ENCODE data around the gene HNRNPL.
"Not testable (repeated sequence)": the region's sequence is repeated elsewhere in the genome, so short reads cannot be mapped to it uniquely, and the experiment has no call there.

Gene HNRNPL

GRCh38 chr19:38816131-38816750 lies 33.5 kb downstream of the HNRNPL start:
- Histone ChIP-seq H2BK15ac (ENCODE audit: low read length) (no peak overlapping the region), H3K79me1 (ENCODE audit: low read depth, low read length) (no peaks in the 10 kb centered on the region), H3K9me3 (replicated peaks in 1 of 2; ENCODE audit: control insufficient read depth in 2 of 2, insufficient read depth in 1 of 2, low read depth in 1 of 2, low read length in 2 of 2) (peaks cover 0 to 3% of the 10 kb centered on the region in 2 donors), H3K36me3 (replicated peaks in 1 of 2; ENCODE audit: control insufficient read depth in 2 of 2, insufficient read depth in 2 of 2, low read length in 2 of 2) (peaks cover 23 to 31% of the 10 kb centered on the region in 2 donors), H3K4me1 (ENCODE audit: control insufficient read depth in 2 of 2, insufficient read depth in 1 of 2, low read depth in 1 of 2, low read length in 2 of 2) (no peaks in the 10 kb centered on the region), H3K4me3 (ENCODE audit: low read length in 2 of 2) (no peak overlapping the region), H3K4me2 (ENCODE audit: insufficient read depth, low read length, poor library complexity, severe bottlenecking) (no peak overlapping the region), H2BK12ac (ENCODE audit: low read length) (no peak overlapping the region), H3K4ac (ENCODE audit: low read length) (no peak overlapping the region), H2BK120ac (ENCODE audit: low read depth, low read length) (no peak overlapping the region), H3K23ac (ENCODE audit: low read depth, low read length, poor library complexity) (peak overlapping the region; percentile 31), H3K27me3 (ENCODE audit: control insufficient read depth in 3 of 3, insufficient read depth in 3 of 3, low read depth in 1 of 3, low read length in 3 of 3) (no peaks in the 10 kb centered on the region), H3K18ac (ENCODE audit: low read length) (no peak overlapping the region), H3K9ac (ENCODE audit: low read depth, low read length, poor library complexity) (no peak overlapping the region), H3K14ac (ENCODE audit: low read length) (no peak overlapping the region), H2BK5ac (ENCODE audit: low read length) (peak overlapping the region; percentile 75), H4K8ac (ENCODE audit: low read depth, low read length) (no peak overlapping the region), H4K91ac (ENCODE audit: low read depth, low read length, poor library complexity) (no peak overlapping the region), H3K27ac (replicated peaks; ENCODE audit: low read length) (no peak overlapping the region), H2AFZ (ENCODE audit: low read length) (no peak overlapping the region), H2AK5ac (ENCODE audit: low read depth, low read length) (no peak overlapping the region)
- DNase-seq (ENCODE audit: low spot score) = no peak
- WGBS, 2 donors (ENCODE audit: extremely low coverage in 2 of 2, insufficient read length in 2 of 2, insufficient replicate concordance in 1 of 2) = no CpG with 5 or more reads among the region's 18 CpGs

DNA sequence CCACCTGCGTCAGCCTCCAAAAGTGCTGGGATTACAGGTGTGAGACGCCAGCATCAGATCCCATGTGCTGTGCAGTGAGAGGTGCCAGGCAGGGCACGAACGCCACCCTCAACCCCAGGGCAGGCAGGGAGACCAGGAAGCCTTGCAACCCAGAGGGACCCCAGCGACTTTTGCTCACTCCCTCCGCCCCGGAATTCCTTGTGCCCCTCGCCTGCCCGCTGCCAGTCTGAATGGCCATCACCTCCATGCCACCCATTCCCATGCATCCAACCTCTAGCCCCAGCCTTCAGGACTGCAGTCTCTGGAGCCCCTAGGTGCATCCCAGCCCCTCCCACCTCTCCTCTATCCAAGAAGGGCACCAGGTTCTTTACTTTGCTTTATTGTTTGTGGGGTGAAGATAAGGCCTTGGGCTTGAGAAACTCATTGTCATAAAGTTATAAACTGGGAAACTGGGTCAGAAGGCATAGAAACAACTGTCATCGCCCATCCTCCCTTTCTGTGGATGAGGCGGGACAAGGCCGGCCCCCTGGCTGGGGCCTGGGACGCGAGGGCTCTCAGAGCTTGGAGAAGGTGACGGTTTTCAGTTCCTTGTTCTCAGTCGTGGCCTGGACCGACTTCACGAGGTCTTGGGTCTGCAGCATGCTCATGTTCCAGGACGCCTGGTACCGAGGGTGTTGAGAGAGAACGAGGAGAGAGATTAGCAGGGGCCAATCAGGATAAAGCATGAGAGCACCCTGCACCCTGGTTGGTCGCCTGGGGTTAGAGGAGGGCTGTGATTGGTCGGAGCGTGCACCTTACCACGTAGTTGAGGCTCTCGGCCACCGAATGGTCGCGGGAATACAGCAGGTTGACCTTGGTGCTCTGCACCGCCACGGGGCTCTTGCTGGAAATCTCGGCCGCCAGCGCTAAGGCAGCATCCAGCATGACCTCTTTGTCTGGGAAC lies 34.5 kb downstream of the HNRNPL start:
- WGBS, 2 donors (ENCODE audit: extremely low coverage in 2 of 2, insufficient read length in 2 of 2, insufficient replicate concordance in 1 of 2) = no CpG with 5 or more reads among the region's 34 CpGs
- Histone ChIP-seq H3K23ac (ENCODE audit: low read depth, low read length, poor library complexity) (no peak overlapping the region), H3K9me3 (replicated peaks in 1 of 2; ENCODE audit: control insufficient read depth in 2 of 2, insufficient read depth in 1 of 2, low read depth in 1 of 2, low read length in 2 of 2) (no peaks in the 10 kb centered on the region), H2BK12ac (ENCODE audit: low read length) (no peak overlapping the region), H4K91ac (ENCODE audit: low read depth, low read length, poor library complexity) (no peak overlapping the region), H3K4me3 (ENCODE audit: low read length in 2 of 2) (no peak overlapping the region), H3K36me3 (replicated peaks in 1 of 2; ENCODE audit: control insufficient read depth in 2 of 2, insufficient read depth in 2 of 2, low read length in 2 of 2) (peaks cover 23 to 25% of the 10 kb centered on the region in 2 donors), H3K27ac (replicated peaks; ENCODE audit: low read length) (no peak overlapping the region), H2AK5ac (ENCODE audit: low read depth, low read length) (no peak overlapping the region), H3K4me1 (ENCODE audit: control insufficient read depth in 2 of 2, insufficient read depth in 1 of 2, low read depth in 1 of 2, low read length in 2 of 2) (no peaks in the 10 kb centered on the region), H3K27me3 (ENCODE audit: control insufficient read depth in 3 of 3, insufficient read depth in 3 of 3, low read depth in 1 of 3, low read length in 3 of 3) (no peaks in the 10 kb centered on the region), H3K4me2 (ENCODE audit: insufficient read depth, low read length, poor library complexity, severe bottlenecking) (no peak overlapping the region), H3K79me1 (ENCODE audit: low read depth, low read length) (no peaks in the 10 kb centered on the region), H3K4ac (ENCODE audit: low read length) (no peak overlapping the region), H3K14ac (ENCODE audit: low read length) (no peak overlapping the region), H2AFZ (ENCODE audit: low read length) (no peak overlapping the region), H3K18ac (ENCODE audit: low read length) (no peak overlapping the region), H2BK15ac (ENCODE audit: low read length) (no peak overlapping the region), H4K8ac (ENCODE audit: low read depth, low read length) (no peak overlapping the region), H2BK120ac (ENCODE audit: low read depth, low read length) (no peak overlapping the region), H2BK5ac (ENCODE audit: low read length) (no peak overlapping the region), H3K9ac (ENCODE audit: low read depth, low read length, poor library complexity) (no peak overlapping the region)
- DNase-seq (ENCODE audit: low spot score) = no peak

GRCh38 chr19:38813932-38814331 lies 35.9 kb downstream of the HNRNPL start:
- DNase-seq (ENCODE audit: low spot score); H2BK15ac ChIP-seq (ENCODE audit: low read length); H3K4ac ChIP-seq (ENCODE audit: low read length); H3K27ac ChIP-seq (replicated peaks; ENCODE audit: low read length); H3K18ac ChIP-seq (ENCODE audit: low read length); H4K8ac ChIP-seq (ENCODE audit: low read depth, low read length); H2BK5ac ChIP-seq (ENCODE audit: low read length); H3K23ac ChIP-seq (ENCODE audit: low read depth, low read length, poor library complexity); H3K4me3 ChIP-seq (ENCODE audit: low read length in 2 of 2); H3K79me1 ChIP-seq (ENCODE audit: low read depth, low read length); H4K91ac ChIP-seq (ENCODE audit: low read depth, low read length, poor library complexity); H3K27me3 ChIP-seq (ENCODE audit: control insufficient read depth in 3 of 3, insufficient read depth in 3 of 3, low read depth in 1 of 3, low read length in 3 of 3); H3K14ac ChIP-seq (ENCODE audit: low read length); H3K9me3 ChIP-seq (replicated peaks in 1 of 2; ENCODE audit: control insufficient read depth in 2 of 2, insufficient read depth in 1 of 2, low read depth in 1 of 2, low read length in 2 of 2); H3K9ac ChIP-seq (ENCODE audit: low read depth, low read length, poor library complexity); H3K4me2 ChIP-seq (ENCODE audit: insufficient read depth, low read length, poor library complexity, severe bottlenecking); H2AFZ ChIP-seq (ENCODE audit: low read length); H3K4me1 ChIP-seq (ENCODE audit: control insufficient read depth in 2 of 2, insufficient read depth in 1 of 2, low read depth in 1 of 2, low read length in 2 of 2); H2BK120ac ChIP-seq (ENCODE audit: low read depth, low read length); H2BK12ac ChIP-seq (ENCODE audit: low read length); H2AK5ac ChIP-seq (ENCODE audit: low read depth, low read length): not testable (repeated sequence)
- WGBS, 2 donors (ENCODE audit: extremely low coverage in 2 of 2, insufficient read length in 2 of 2, insufficient replicate concordance in 1 of 2) = no CpG with 5 or more reads among the region's 2 CpGs
- peaks cover 23 to 24% of the 10 kb centered on the region in 2 donors for H3K36me3 ChIP-seq (replicated peaks in 1 of 2; ENCODE audit: control insufficient read depth in 2 of 2, insufficient read depth in 2 of 2, low read length in 2 of 2)

DNA sequence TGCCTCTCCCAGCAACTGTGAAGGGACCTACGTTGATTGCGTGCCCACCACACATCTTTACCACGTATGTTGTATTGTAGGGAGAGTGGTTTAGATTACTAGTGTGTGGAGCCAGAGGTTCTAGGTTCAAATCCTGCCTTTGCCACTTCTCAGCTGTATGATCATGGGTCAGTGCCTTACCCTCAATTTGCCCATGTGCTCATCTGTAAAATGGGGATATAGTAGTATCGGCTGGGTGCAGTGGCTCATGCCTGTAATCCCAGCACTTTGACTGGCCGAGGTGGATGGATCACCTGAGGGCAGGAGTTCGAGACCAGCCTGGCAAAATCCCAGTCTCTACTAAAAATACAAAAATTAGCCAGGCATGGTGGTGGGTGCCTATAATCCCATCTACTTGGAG lies 36.5 kb downstream of the HNRNPL start:
- Histone ChIP-seq H3K9me3 (replicated peaks in 1 of 2; ENCODE audit: control insufficient read depth in 2 of 2, insufficient read depth in 1 of 2, low read depth in 1 of 2, low read length in 2 of 2) (peaks cover 0 to 1% of the 10 kb centered on the region in 2 donors), H3K4ac (ENCODE audit: low read length) (no peak overlapping the region), H3K4me2 (ENCODE audit: insufficient read depth, low read length, poor library complexity, severe bottlenecking) (no peak overlapping the region), H3K36me3 (replicated peaks in 1 of 2; ENCODE audit: control insufficient read depth in 2 of 2, insufficient read depth in 2 of 2, low read length in 2 of 2) (peaks cover 23 to 24% of the 10 kb centered on the region in 2 donors), H3K18ac (ENCODE audit: low read length) (no peak overlapping the region), H2BK15ac (ENCODE audit: low read length) (no peak overlapping the region), H3K27me3 (ENCODE audit: control insufficient read depth in 3 of 3, insufficient read depth in 3 of 3, low read depth in 1 of 3, low read length in 3 of 3) (no peaks in the 10 kb centered on the region), H3K27ac (replicated peaks; ENCODE audit: low read length) (no peak overlapping the region), H2AK5ac (ENCODE audit: low read depth, low read length) (peak overlapping the region; percentile 46), H2BK5ac (ENCODE audit: low read length) (no peak overlapping the region), H3K9ac (ENCODE audit: low read depth, low read length, poor library complexity) (no peak overlapping the region), H3K4me1 (ENCODE audit: control insufficient read depth in 2 of 2, insufficient read depth in 1 of 2, low read depth in 1 of 2, low read length in 2 of 2) (no peaks in the 10 kb centered on the region), H2BK120ac (ENCODE audit: low read depth, low read length) (no peak overlapping the region), H2AFZ (ENCODE audit: low read length) (no peak overlapping the region), H3K14ac (ENCODE audit: low read length) (no peak overlapping the region), H3K79me1 (ENCODE audit: low read depth, low read length) (no peaks in the 10 kb centered on the region), H4K91ac (ENCODE audit: low read depth, low read length, poor library complexity) (no peak overlapping the region), H4K8ac (ENCODE audit: low read depth, low read length) (no peak overlapping the region), H2BK12ac (ENCODE audit: low read length) (no peak overlapping the region), H3K23ac (ENCODE audit: low read depth, low read length, poor library complexity) (no peak overlapping the region), H3K4me3 (ENCODE audit: low read length in 2 of 2) (no peak overlapping the region)
- WGBS, 2 donors (ENCODE audit: extremely low coverage in 2 of 2, insufficient read length in 2 of 2, insufficient replicate concordance in 1 of 2) = no CpG with 5 or more reads among the region's 6 CpGs
- no peak for DNase-seq (ENCODE audit: low spot score)

Measured in neuronal stem cell (in vitro differentiated cells).